GM11168 (cell line): Measurements from ENCODE around the gene HCN1.

Experiments used
- in situ Hi-C: fragments of 300-500 bp; cut with MboI; formaldehyde crosslinking; loops from one replicate; pipeline ENCODE4 v1.12.0; 2022; ENCODE audit warnings: low sequenced_read_pairs; ENCODE audit not compliant: unreplicated experiment

HCN1 gene

GRCh38 chr5:45696206-45696836, at the start of gene HCN1:
TSS of gene HCN1 (minus strand) at chr5:45696380.
- in situ Hi-C loops = no loop called here

DNA sequence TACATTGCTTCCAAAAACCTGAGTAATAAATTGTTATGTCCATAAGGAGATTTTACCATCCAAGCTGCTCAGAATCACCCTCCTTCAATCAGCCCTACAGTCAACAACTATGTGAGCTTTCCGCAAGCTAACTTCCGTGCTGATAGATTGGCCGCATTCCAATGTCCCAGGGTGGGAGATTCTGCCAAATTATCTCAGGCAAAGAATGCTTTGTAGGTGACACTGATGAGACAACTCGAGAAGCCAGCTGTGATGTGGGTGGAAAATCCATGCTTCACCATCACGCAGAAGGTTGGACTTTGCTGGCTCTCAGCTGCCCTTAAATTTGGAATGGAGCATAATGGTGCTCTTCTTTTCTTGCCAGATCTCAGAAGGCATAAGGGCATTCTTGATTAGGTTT, 44.9 kb upstream of the HCN1 start:
- in situ Hi-C loops = no loop called here

DNA sequence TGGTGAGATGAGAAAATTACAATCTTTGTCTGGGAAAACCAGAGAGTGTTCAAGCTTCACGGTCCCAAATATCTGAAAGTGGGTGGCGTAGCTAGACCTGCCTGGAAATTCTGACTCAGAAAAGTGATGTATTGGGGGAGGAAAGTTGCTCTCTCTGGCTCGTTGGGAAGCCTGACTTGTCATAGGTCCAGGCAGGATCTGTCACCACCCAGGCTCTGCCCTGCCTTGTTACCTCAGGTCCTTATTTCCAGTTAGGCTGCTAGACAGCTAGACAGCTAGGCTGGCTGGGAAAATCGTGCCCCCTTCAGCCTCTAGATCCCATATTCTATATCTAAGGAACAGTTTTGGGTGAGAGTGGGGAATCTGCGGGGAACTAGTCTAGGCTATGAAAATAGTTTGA, 41.0 kb upstream of the HCN1 start:
- in situ Hi-C loops = no loop called here

DNA sequence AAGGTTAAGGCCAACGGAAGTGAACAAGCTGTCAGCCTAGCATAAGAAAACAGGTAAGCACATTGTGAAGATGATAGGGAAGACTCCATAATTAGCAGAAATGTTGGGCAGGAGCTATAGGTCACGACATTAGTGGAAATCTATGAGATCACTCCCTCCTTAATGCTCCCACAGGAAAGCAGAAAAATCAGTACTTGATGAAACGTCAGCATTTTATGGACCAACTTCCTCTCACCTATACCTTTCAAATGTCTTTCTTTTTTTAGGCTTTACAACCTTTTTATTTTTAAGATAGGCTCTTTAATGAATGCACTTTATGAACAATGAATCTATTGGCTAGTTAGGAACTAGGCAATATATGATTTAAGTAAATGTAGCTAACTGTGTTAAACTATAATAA, 29.4 kb upstream of the HCN1 start:
- in situ Hi-C loops = no loop called here

DNA sequence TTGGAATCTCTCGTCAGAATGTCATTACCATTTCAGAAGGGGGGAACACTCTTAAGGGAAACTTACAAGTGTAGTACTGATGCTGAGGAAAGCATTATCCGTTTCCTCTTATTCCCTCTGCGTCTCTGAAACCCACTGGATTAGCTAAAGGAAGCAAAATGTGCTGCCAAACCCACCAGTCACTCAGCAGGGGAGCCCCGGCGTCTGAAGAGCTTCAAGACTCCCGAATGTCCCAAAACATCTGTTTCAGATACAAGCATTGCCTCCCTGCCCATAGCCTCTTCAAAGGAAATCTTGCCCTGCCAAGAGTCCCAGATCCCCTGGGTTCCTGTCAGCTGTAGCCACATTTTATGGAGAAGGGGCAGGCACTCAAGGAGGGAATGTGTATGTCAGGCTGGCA, 1.0 kb upstream of the HCN1 start:
- in situ Hi-C loops = no loop called here

DNA sequence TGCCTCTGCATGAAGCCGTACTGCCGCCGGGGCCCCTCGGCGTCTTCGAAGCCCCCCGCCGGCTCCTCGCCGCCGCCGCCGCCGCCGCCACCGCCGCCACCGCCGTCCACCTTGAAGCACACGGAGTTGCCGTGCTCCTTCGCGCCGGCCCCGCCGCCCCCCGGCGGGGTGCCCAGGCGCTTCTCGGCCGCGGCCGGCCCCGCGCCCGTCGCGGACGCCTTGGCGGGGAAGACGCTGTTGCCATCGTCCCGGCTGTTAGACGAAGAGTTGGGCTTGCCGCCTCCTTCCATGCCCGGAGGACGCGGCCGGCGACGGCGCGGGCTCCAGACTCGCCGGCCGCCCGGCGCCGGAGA, 400 bp downstream of the HCN1 start:
- in situ Hi-C loops = no loop called here

DNA sequence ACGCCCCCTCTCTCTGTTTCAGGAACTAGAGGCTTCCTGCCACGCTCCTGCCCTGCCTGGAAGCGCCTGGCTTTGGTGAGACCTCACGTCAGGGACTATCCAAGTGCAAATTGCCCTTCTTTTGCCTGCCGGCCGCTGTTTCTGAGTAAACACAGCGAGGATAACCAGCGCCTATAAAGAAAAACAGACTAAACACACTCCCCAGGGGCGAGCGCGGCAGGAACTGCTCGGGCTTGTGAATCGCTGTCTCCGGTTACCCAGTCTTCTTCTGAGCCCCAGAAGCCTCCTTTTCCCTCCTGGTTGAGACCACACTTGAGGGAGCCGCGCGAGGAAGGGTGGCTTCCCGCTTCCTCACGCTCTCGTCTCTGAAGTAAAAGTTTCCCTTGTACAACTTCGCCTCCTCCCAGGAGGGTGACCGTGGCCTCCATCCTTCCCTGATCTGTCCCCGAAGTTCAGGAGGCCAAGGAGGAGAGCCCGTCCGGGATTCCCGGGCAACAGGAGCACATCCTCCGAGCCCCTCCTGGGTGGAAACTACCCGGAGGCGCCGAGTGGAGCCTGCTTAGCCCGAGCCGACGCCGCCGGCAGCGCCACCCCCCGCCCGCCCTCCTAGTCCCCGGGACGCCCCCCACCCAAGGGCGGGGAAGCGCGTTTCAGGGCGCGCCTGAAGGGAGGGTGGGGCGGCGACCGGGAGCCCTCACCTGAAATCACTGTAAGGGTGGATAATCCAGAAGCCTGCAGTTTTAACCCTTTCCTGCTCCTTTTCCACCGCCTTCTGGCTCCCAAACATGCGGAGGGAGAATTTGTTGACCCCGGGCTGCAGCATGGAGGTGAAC, 993 bp downstream of the HCN1 start:
- in situ Hi-C loops = no loop called here

DNA sequence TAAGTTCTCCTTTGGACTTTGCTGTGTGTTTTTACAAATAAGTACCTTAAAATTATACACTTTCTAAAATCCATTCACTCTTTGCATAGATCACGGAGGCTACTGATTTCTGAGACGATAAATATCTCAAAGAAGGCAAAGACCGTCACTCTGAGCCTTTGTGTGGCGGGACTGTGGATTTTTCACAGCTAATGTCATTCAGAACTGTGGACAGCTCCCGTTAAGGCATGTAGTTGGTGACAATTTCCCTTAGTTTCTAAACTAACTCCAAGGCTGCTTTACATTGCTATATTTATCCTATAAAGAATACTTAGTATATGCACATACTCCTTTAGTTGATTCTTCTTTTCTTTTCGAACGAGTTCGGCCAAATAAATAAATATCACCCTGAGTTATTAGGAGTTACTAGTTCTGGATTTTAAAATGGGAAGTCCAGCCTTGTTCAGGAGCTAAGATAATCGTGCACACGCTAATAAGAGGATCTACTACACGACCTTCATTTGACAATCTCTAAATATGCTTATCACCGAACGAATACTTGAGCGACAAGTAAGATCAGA, 1.8 kb downstream of the HCN1 start:
- in situ Hi-C loops = no loop called here

DNA sequence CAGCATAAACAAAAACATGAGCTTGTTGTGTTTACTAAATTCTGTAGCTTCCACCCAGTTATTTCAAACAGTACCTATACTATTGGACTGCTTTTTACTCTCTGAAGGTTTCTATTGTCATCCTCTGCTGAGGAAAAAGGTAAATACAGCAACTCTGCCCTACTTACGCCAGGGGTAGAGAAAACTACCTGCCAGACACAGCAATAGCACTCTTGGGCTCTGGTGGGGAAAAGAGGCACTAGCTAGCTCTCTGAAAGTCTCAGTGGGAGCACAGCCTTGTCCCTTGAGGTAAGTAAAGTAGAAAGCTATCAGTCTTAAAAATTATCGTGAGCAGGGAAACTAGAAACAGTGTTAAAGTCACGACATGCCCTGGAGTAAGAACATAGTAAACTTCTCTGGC, 3.7 kb downstream of the HCN1 start:
- in situ Hi-C loops = no loop called here

GRCh38 chr5:45691656-45692055, 4.5 kb downstream of the HCN1 start:
- in situ Hi-C loops = no loop called here

DNA sequence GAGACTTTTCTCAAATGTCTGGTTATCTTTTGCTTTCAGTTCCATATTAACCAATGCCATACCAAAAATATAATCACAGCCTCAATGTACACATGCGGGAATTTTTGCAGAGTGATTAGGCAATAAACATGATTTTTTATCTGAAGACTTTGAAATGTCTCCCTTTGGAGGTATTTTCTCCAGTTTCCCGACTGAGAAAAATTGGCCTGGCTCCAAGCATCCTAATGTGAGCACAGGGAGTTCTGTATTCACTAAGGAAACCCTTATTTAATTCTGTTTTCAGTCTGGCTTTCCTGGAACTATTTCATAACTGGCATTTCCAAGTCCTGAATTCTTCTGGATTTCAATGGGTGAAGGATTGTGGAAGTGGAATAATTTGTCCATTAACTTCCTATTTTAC, 8.5 kb downstream of the HCN1 start:
- in situ Hi-C loops = no loop called here

GRCh38 chr5:45686620-45687019, 9.6 kb downstream of the HCN1 start:
- in situ Hi-C loops = no loop called here

- in situ Hi-C loops = no loop called here
These were observed 12.1 kb downstream of the HCN1 start for GRCh38 chr5:45684118-45684517.

- in situ Hi-C loops = no loop called here
These were observed 15.2 kb downstream of the HCN1 start for GRCh38 chr5:45680950-45681349.

GRCh38 chr5:45677524-45677923, 18.7 kb downstream of the HCN1 start:
- in situ Hi-C loops = no loop called here

DNA sequence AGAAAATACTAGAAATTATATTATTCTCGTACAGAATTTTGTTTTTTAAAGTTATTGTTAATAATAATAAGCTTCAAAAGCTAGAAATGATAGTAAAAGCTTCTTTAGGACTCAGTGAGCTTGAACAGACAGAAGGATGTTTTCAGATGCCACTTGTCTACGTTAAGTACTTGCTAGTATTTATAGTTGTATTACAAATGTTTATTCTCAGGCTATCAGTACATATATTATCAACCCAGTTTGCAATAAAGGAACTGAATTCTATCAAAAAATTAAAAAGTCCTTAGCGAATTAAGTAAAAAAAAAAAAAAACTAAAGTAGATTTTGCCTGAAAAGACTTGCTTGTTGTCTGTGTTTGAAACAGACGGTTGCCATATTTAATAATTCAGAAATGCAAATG, 23.9 kb downstream of the HCN1 start:
- in situ Hi-C loops = no loop called here

DNA sequence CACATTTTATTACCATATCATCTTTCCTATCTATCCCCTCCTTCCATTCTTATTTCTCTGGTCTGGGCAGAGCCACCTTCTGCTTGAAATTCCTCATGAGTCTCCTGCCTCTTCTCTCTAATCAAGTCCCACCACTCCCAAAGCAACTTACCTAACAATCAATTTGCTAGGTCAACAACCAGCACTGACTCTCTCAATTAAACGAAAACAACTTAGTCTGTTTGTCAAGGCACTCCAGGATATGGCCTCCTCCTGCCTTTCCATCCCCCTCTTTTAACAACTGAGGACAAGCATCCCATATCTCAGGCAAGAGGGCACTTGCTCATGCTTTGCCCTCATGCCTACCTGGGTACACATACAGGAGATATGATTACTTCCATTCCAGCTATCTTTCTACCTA, 47.4 kb downstream of the HCN1 start:
- in situ Hi-C loops = no loop called here

GRCh38 chr5:45643056-45643455, 53.1 kb downstream of the HCN1 start:
- in situ Hi-C loops = no loop called here

GRCh38 chr5:45642370-45642769, 53.8 kb downstream of the HCN1 start:
- in situ Hi-C loops = no loop called here

GRCh38 chr5:45639040-45639439, 57.1 kb downstream of the HCN1 start:
- in situ Hi-C loops = no loop called here

DNA sequence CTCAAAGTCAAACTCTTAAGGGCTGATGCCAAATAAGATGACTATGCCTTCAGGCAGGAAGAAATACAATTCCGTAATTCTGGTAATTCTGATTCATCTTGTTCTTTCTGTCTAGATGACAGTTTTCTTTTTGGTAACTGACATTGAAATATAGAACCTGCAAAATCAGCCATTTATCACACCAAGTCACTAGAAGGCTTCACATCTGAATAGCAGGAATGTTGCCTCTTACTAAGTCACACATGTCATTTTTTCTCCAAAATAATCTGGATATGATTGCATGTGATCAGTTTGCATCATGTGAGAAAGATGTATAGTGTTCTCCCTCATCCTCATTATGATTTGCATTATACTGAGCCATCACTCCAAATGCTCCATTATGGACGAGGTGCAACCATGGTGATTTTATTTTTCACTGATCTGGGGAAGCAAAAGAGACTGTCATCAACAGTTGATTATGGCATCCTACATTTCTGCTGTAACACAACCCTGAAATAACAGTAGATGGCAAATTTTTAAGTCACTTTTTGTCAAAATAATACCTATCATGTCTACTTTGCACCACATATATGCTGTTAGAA, 69.0 kb downstream of the HCN1 start:
- in situ Hi-C loops = no loop called here
